Gastrocnemius medialis (tissue), 4 donors: Measurements from ENCODE around the gene XPO6. TPM values are rescaled to one million over a fixed set of nuclear protein-coding genes. Genes with fewer than 3 reads are reported as not detected.
"Not testable (repeated sequence)": the region's sequence is repeated elsewhere in the genome, so short reads cannot be mapped to it uniquely, and the experiment has no call there.

Source experiments
- ATAC-seq, 2 donors: fragments of 150-250 bp; one replicate each; pipeline ENCODE4 v1.9.1; 2016
- DNase-seq, 2 donors: peaks; one replicate each; pipeline ENCODE4 v3.0.0-alpha.2; 2019
- H3K27ac ChIP-seq, 4 donors: fragments of 200-600 bp; sonication (generic); 1 replicate in 1 of 4; 2 replicates in 3 of 4; pipeline ENCODE4 v1.5.1; 2016 to 2018; ENCODE audit warnings: mild to moderate bottlenecking in 2 of 4, moderate library complexity in 1 of 4
- H3K27me3 ChIP-seq, 3 donors: fragments of 200-600 bp; sonication (generic) in 2 of 3; 1 replicate in 1 of 3; 2 replicates in 2 of 3; pipeline versions ENCODE4 v1.5.1 to v1.6.0; 2016 to 2019; ENCODE audit warnings: mild to moderate bottlenecking in 1 of 3, moderate library complexity in 1 of 3
- H3K36me3 ChIP-seq, 2 donors: fragments of 200-600 bp; sonication (generic) in 1 of 2; one replicate each; pipeline ENCODE4 v1.5.1; 2017 to 2018
- H3K4me1 ChIP-seq, 2 donors: fragments of 200-600 bp; sonication (generic) in 1 of 2; one replicate each; pipeline ENCODE4 v1.5.1; 2016 to 2017; ENCODE audit warnings: mild to moderate bottlenecking in 2 of 2
- H3K4me3 ChIP-seq, 4 donors: fragments of 200-600 bp; sonication (generic) in 3 of 4; 1 replicate in 1 of 4; 2 replicates in 3 of 4; pipeline ENCODE4 v1.5.1; 2016 to 2019; ENCODE audit warnings: mild to moderate bottlenecking in 2 of 4
- H3K9me3 ChIP-seq, 3 donors: fragments of 200-600 bp; sonication (generic) in 2 of 3; 1 replicate in 1 of 3; 2 replicates in 2 of 3; pipeline ENCODE4 v1.5.1; 2016 to 2019
- CTCF ChIP-seq, 5 experiments: fragments of 450-650 bp in 3 of 5; fragments of 200-600 bp in 2 of 5; sonication (generic) in 2 of 5; IDR thresholded peaks in 4 of 5; conservative IDR thresholded peaks in 1 of 5; 1 replicate in 4 of 5; 2 replicates in 1 of 5; pipeline ENCODE4 v1.5.1; 2016 to 2019; ENCODE audit warnings: antibody characterized with exemption in 5 of 5, mild to moderate bottlenecking in 3 of 5, moderate library complexity in 3 of 5
- POLR2A ChIP-seq, 2 donors: fragments of 450-650 bp; IDR thresholded peaks; one replicate each; pipeline ENCODE4 v1.6.1; 2017; ENCODE audit warnings: antibody characterized with exemption in 2 of 2, mild to moderate bottlenecking in 2 of 2, moderate library complexity in 2 of 2
- in situ Hi-C, 4 donors: fragments of 200-750 bp; cut with MboI; loops; one replicate each; pipeline versions ENCODE4 v1.15.0 to v1.8.0; 2017; ENCODE audit warnings: low sequenced_read_pairs in 4 of 4
- intact Hi-C: fragments of 100-400 bp; cut with DNase I; formaldehyde crosslinking; loops from one replicate; pipeline ENCODE4 v1.15.1; 2023; ENCODE audit warnings: low total_unique reads
- total RNA-seq, 4 donors: library from RNA; depleted of rRNA; stranded (reverse); fragments of >200 nt; gene quantifications; one replicate each; pipeline versions ENCODE4 v1.1.0 to v1.2.3, GENCODE V29; 2016

The XPO6 gene
- total RNA-seq, 4 donors from 2014 or later, result 20.9 to 40.1 (median 29.6) TPM

- intact Hi-C loops (no loop called here), in situ Hi-C loops (no loop called here)
- DNase-seq (no peak), ATAC-seq (no peak)
- no peak overlapping the region for H3K4me3 ChIP-seq
- TF ChIP-seq CTCF (IDR thresholded peaks at IDR 0.05 in 4 of 5, conservative IDR thresholded peaks at IDR 0.05 in 1 of 5) (no peak), POLR2A (IDR thresholded peaks at IDR 0.05) (no peak)
- H3K27me3 ChIP-seq, result no peaks in the 10 kb centered on the region
- no peaks in the 10 kb centered on the region for H3K4me1 ChIP-seq
- peaks cover 7 to 65% of the 10 kb centered on the region in 2 donors for H3K36me3 ChIP-seq
- H3K27ac ChIP-seq, result no peak overlapping the region
- H3K9me3 ChIP-seq, result no peaks in the 10 kb centered on the region
Observed at GRCh38 chr16:28118637-28119036, 93.1 kb downstream of the XPO6 start.

- intact Hi-C loops (no loop called here), in situ Hi-C loops (no loop called here)
- ATAC-seq (no peak), DNase-seq (no peak)
- Histone ChIP-seq H3K27ac (no peak overlapping the region), H3K27me3 (no peaks in the 10 kb centered on the region), H3K4me1 (no peaks in the 10 kb centered on the region), H3K36me3 (peaks cover 0 to 64% of the 10 kb centered on the region in 2 donors), H3K9me3 (no peaks in the 10 kb centered on the region), H3K4me3 (no peak overlapping the region)
- TF ChIP-seq POLR2A (IDR thresholded peaks at IDR 0.05), result no peak
- TF ChIP-seq CTCF (IDR thresholded peaks at IDR 0.05 in 4 of 5, conservative IDR thresholded peaks at IDR 0.05 in 1 of 5), result no peak
Observed at GRCh38 chr16:28117168-28117565, 94.6 kb downstream of the XPO6 start.

- H3K9me3 ChIP-seq, intact Hi-C loops, H3K27ac ChIP-seq, ATAC-seq, DNase-seq, in situ Hi-C loops, H3K27me3 ChIP-seq, H3K4me1 ChIP-seq, H3K4me3 ChIP-seq: not testable (repeated sequence)
- H3K36me3 ChIP-seq, result peaks cover 0 to 58% of the 10 kb centered on the region in 2 donors
Observed at GRCh38 chr16:28115866-28116265, 95.9 kb downstream of the XPO6 start.

GRCh38 chr16:28112908-28113307 lies 98.9 kb downstream of the XPO6 start:
- Histone ChIP-seq H3K27me3 (no peaks in the 10 kb centered on the region), H3K36me3 (peaks cover 0 to 77% of the 10 kb centered on the region in 2 donors), H3K4me3 (no peak overlapping the region), H3K27ac (no peak overlapping the region), H3K4me1 (no peaks in the 10 kb centered on the region), H3K9me3 (no peaks in the 10 kb centered on the region)
- in situ Hi-C loops, result no loop called here
- DNase-seq (no peak), ATAC-seq (no peak)
- intact Hi-C loops, result no loop called here
- TF ChIP-seq CTCF (IDR thresholded peaks at IDR 0.05 in 4 of 5, conservative IDR thresholded peaks at IDR 0.05 in 1 of 5), result no peak
- TF ChIP-seq POLR2A (IDR thresholded peaks at IDR 0.05), result no peak

GRCh38 chr16:28110977-28111376 lies 100.8 kb downstream of the XPO6 start:
- Histone ChIP-seq H3K4me3 (no peak overlapping the region), H3K36me3 (peaks cover 0 to 80% of the 10 kb centered on the region in 2 donors), H3K9me3 (no peaks in the 10 kb centered on the region), H3K27me3 (no peaks in the 10 kb centered on the region), H3K4me1 (no peaks in the 10 kb centered on the region), H3K27ac (no peak overlapping the region)
- TF ChIP-seq CTCF (IDR thresholded peaks at IDR 0.05 in 4 of 5, conservative IDR thresholded peaks at IDR 0.05 in 1 of 5) (no peak), POLR2A (IDR thresholded peaks at IDR 0.05) (no peak)
- ATAC-seq (no peak), DNase-seq (no peak)
- in situ Hi-C loops (no loop called here), intact Hi-C loops (no loop called here)
